Measurements from ENCODE around the gene LVRN.

GRCh38 chr5:115944501-115944900, 17.8 kb upstream of the LVRN start:
- TF ChIP-seq CTCF (IDR thresholded peaks at IDR 0.05; ENCODE audit: extremely low read depth in 1 of 2, insufficient read depth in 1 of 2, low read depth in 1 of 2, low read length in 2 of 2) (no peak), JUN (IDR thresholded peaks at IDR 0.05; ENCODE audit: borderline replicate concordance, insufficient read depth, insufficient read length, low read depth) (no peak), EZH2 (IDR thresholded peaks at IDR 0.05; ENCODE audit: borderline replicate concordance, low read depth, low read length, severe bottlenecking) (no peak), MAX (IDR thresholded peaks at IDR 0.05; ENCODE audit: insufficient read depth, insufficient read length) (no peak), POLR2A (IDR thresholded peaks at IDR 0.05; ENCODE audit: low read depth, low read length) (no peak), POLR2AphosphoS5 (IDR thresholded peaks at IDR 0.05; ENCODE audit: insufficient read depth, low read depth, low read length) (no peak), FOS (IDR thresholded peaks at IDR 0.05; ENCODE audit: borderline replicate concordance, insufficient read depth, low read length) (no peak)
